IPS-20b (cell line): ENCODE results near the gene TEK.

Source experiments
- H3K27ac ChIP-seq: one replicate; pipeline ENCODE4 v1.5.1; 2013; ENCODE audit warnings: low read length
- H3K27me3 ChIP-seq: 2 replicates; pipeline ENCODE4 v1.6.1; 2013; ENCODE audit warnings: mild to moderate bottlenecking, low read length, inconsistent platforms; ENCODE audit not compliant: insufficient read depth
- H3K36me3 ChIP-seq: 2 replicates; pipeline ENCODE4 v1.6.1; 2013; ENCODE audit warnings: low read depth, mild to moderate bottlenecking, inconsistent platforms, low read length, moderate library complexity; ENCODE audit not compliant: insufficient read depth
- H3K4me1 ChIP-seq: 2 replicates; pipeline ENCODE4 v1.6.1; 2013; ENCODE audit warnings: mild to moderate bottlenecking, control low read depth, inconsistent platforms, low read length, moderate library complexity; ENCODE audit not compliant: insufficient read depth
- H3K4me3 ChIP-seq: 2 replicates; pipeline ENCODE4 v1.5.1; 2013; ENCODE audit warnings: mild to moderate bottlenecking, low read length, inconsistent platforms
- H3K9ac ChIP-seq: 2 replicates; pipeline ENCODE4 v1.6.1; 2013; ENCODE audit warnings: low read depth, mild to moderate bottlenecking, inconsistent platforms, low read length, moderate library complexity
- H3K9me3 ChIP-seq: 2 replicates; pipeline ENCODE4 v1.6.1; 2013; ENCODE audit warnings: mild to moderate bottlenecking, low read depth, low read length, inconsistent platforms; ENCODE audit not compliant: insufficient read depth

TEK gene

GRCh38 chr9:27125936-27126335 lies 16.9 kb downstream of the TEK start:
- H3K27me3 ChIP-seq = no peaks in the 10 kb centered on the region
- no peaks in the 10 kb centered on the region for H3K4me1 ChIP-seq
- no peaks in the 10 kb centered on the region for H3K36me3 ChIP-seq
- no peak overlapping the region for H3K4me3 ChIP-seq
- H3K9me3 ChIP-seq = no peaks in the 10 kb centered on the region
- no peak overlapping the region for H3K9ac ChIP-seq
- H3K27ac ChIP-seq = no peak overlapping the region

GRCh38 chr9:27126670-27127069 lies 17.6 kb downstream of the TEK start:
- no peak overlapping the region for H3K9ac ChIP-seq
- H3K36me3 ChIP-seq = no peaks in the 10 kb centered on the region
- no peak overlapping the region for H3K27ac ChIP-seq
- no peak overlapping the region for H3K4me3 ChIP-seq
- no peaks in the 10 kb centered on the region for H3K9me3 ChIP-seq
- H3K4me1 ChIP-seq = no peaks in the 10 kb centered on the region
- no peaks in the 10 kb centered on the region for H3K27me3 ChIP-seq

GRCh38 chr9:27129221-27129620 lies 20.2 kb downstream of the TEK start:
- no peaks in the 10 kb centered on the region for H3K36me3 ChIP-seq
- no peaks in the 10 kb centered on the region for H3K4me1 ChIP-seq
- H3K4me3 ChIP-seq = no peak overlapping the region
- H3K9ac ChIP-seq = no peak overlapping the region
- no peak overlapping the region for H3K27ac ChIP-seq
- no peaks in the 10 kb centered on the region for H3K27me3 ChIP-seq
- no peaks in the 10 kb centered on the region for H3K9me3 ChIP-seq

GRCh38 chr9:27131731-27132130 lies 22.7 kb downstream of the TEK start:
- no peaks in the 10 kb centered on the region for H3K9me3 ChIP-seq
- no peaks in the 10 kb centered on the region for H3K4me1 ChIP-seq
- no peaks in the 10 kb centered on the region for H3K27me3 ChIP-seq
- no peak overlapping the region for H3K27ac ChIP-seq
- no peaks in the 10 kb centered on the region for H3K36me3 ChIP-seq
- H3K4me3 ChIP-seq = no peak overlapping the region
- H3K9ac ChIP-seq = no peak overlapping the region

- Histone ChIP-seq H3K4me1 (no peaks in the 10 kb centered on the region), H3K36me3 (no peaks in the 10 kb centered on the region), H3K9ac (no peak overlapping the region), H3K27ac (no peak overlapping the region), H3K4me3 (no peak overlapping the region), H3K9me3 (no peaks in the 10 kb centered on the region), H3K27me3 (no peaks in the 10 kb centered on the region)
These were observed 24.8 kb downstream of the TEK start for GRCh38 chr9:27133817-27134216.

- no peak overlapping the region for H3K4me3 ChIP-seq
- H3K9ac ChIP-seq = no peak overlapping the region
- no peaks in the 10 kb centered on the region for H3K4me1 ChIP-seq
- no peaks in the 10 kb centered on the region for H3K27me3 ChIP-seq
- no peaks in the 10 kb centered on the region for H3K9me3 ChIP-seq
- no peaks in the 10 kb centered on the region for H3K36me3 ChIP-seq
- no peak overlapping the region for H3K27ac ChIP-seq
These were observed 33.4 kb downstream of the TEK start for GRCh38 chr9:27142299-27142930.

GRCh38 chr9:27145143-27145542 lies 36.1 kb downstream of the TEK start:
- Histone ChIP-seq H3K9me3 (no peaks in the 10 kb centered on the region), H3K36me3 (no peaks in the 10 kb centered on the region), H3K27ac (no peak overlapping the region), H3K4me3 (no peak overlapping the region), H3K27me3 (no peaks in the 10 kb centered on the region), H3K4me1 (no peaks in the 10 kb centered on the region; the same call in 1 of the 2 replicates), H3K9ac (no peak overlapping the region)

GRCh38 chr9:27149651-27150050 lies 40.6 kb downstream of the TEK start:
- H3K4me1 ChIP-seq = peaks cover 3% of the 10 kb centered on the region
- no peak overlapping the region for H3K4me3 ChIP-seq

GRCh38 chr9:27150746-27151406 lies 41.9 kb downstream of the TEK start:
- no peaks in the 10 kb centered on the region for H3K9me3 ChIP-seq

More at GRCh38 chr9:27149651-27150050, 40.6 kb downstream of the TEK start:
- Histone ChIP-seq H3K9me3 (no peaks in the 10 kb centered on the region), H3K9ac (no peak overlapping the region), H3K36me3 (no peaks in the 10 kb centered on the region), H3K27me3 (no peaks in the 10 kb centered on the region), H3K27ac (no peak overlapping the region)

GRCh38 chr9:27151693-27152404 lies 42.8 kb downstream of the TEK start:
- Histone ChIP-seq H3K27me3 (no peaks in the 10 kb centered on the region), H3K27ac (no peak overlapping the region), H3K9ac (no peak overlapping the region), H3K36me3 (no peaks in the 10 kb centered on the region), H3K4me3 (no peak overlapping the region), H3K9me3 (no peaks in the 10 kb centered on the region), H3K4me1 (peaks cover 3% of the 10 kb centered on the region)

More at GRCh38 chr9:27150746-27151406, 41.9 kb downstream of the TEK start:
- Histone ChIP-seq H3K36me3 (no peaks in the 10 kb centered on the region), H3K4me1 (peaks cover 3% of the 10 kb centered on the region), H3K9ac (no peak overlapping the region), H3K4me3 (no peak overlapping the region), H3K27me3 (no peaks in the 10 kb centered on the region), H3K27ac (no peak overlapping the region)

- H3K27ac ChIP-seq = no peak overlapping the region
- no peaks in the 10 kb centered on the region for H3K36me3 ChIP-seq
- H3K4me1 ChIP-seq = peaks cover 3% of the 10 kb centered on the region
- no peak overlapping the region for H3K4me3 ChIP-seq
- H3K27me3 ChIP-seq = no peaks in the 10 kb centered on the region
- H3K9me3 ChIP-seq = no peaks in the 10 kb centered on the region
- H3K9ac ChIP-seq = no peak overlapping the region
These were observed 43.3 kb downstream of the TEK start for GRCh38 chr9:27152405-27152718.

- H3K9me3 ChIP-seq = no peaks in the 10 kb centered on the region
- no peak overlapping the region for H3K4me3 ChIP-seq
- H3K9ac ChIP-seq = no peak overlapping the region
- no peaks in the 10 kb centered on the region for H3K36me3 ChIP-seq
- peaks cover 3% of the 10 kb centered on the region for H3K4me1 ChIP-seq
- no peaks in the 10 kb centered on the region for H3K27me3 ChIP-seq
- H3K27ac ChIP-seq = no peak overlapping the region
These were observed 45.9 kb downstream of the TEK start for GRCh38 chr9:27154908-27155307.
